Glomerular endothelial cell (primary cell): ENCODE data around the gene USP9X. TPM values are rescaled to one million over a fixed set of nuclear protein-coding genes. Genes with fewer than 3 reads are reported as not detected.
"Not testable (repeated sequence)": the region's sequence is repeated elsewhere in the genome, so short reads cannot be mapped to it uniquely, and the experiment has no call there.

Source experiments
- DNase-seq: peaks from one replicate; pipeline ENCODE4 v3.0.0-alpha.2; 2011; ENCODE audit warnings: low read depth, low spot score; ENCODE audit errors: extremely low read depth
- total RNA-seq: library from RNA; depleted of rRNA; stranded (reverse); fragments of >200 nt; gene quantifications from 2 replicates; pipeline ENCODE4 v1.2.3, GENCODE V29; 2015

USP9X gene
- total RNA-seq, 1 donor from 2014 or later, result 81.8 TPM

- DNase-seq, result no peak
Observed at GRCh38 chrX:41265615-41266014, 180.4 kb downstream of the USP9X start.

- DNase-seq, result no peak
Observed at GRCh38 chrX:41273638-41274037, 188.4 kb downstream of the USP9X start.

GRCh38 chrX:41275661-41276609, 190.7 kb downstream of the USP9X start:
- DNase-seq, result no peak

- DNase-seq, result no peak
Observed at GRCh38 chrX:41276661-41277506, 191.6 kb downstream of the USP9X start.

GRCh38 chrX:41282307-41282706, 197.1 kb downstream of the USP9X start:
- not testable (repeated sequence) for DNase-seq

GRCh38 chrX:41285928-41286327, 200.7 kb downstream of the USP9X start:
- not testable (repeated sequence) for DNase-seq

Other genes starting within 250 kb of the USP9X start
- 231 and 235 TPM in 2 replicates for gene DDX3X, start 248.7 kb downstream of the USP9X start, total RNA-seq